Measurements from ENCODE around the gene HAUS3.
"Not testable (repeated sequence)": the region's sequence is repeated elsewhere in the genome, so short reads cannot be mapped to it uniquely, and the experiment has no call there.

The HAUS3 gene

GRCh38 chr4:2212831-2213230 is 29.1 kb downstream of the HAUS3 start:
- no peak for DNase-seq

- not testable (repeated sequence) for DNase-seq
These were observed 39.1 kb downstream of the HAUS3 start for GRCh38 chr4:2202789-2203188.

DNA sequence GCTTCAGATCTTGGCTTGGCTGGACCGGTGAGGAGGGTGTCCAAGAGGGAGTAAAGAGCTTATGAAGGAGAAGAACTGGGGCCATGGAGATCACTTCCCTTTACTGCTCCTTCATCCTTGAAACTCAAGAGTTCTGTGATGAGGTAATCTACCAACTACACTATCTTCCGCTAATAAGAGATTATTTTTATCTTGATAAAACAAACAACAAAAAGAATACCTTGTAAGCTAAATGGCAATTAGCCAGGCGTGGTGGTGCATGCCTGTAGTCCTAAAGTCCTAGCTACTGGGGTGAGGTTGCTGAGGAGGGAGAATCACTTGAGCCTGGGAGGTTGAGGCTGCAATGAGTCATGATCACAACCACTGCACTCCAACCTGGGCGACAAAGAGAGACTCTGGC is 47.4 kb downstream of the HAUS3 start:
- DNase-seq, result no peak

- no peak for DNase-seq
These were observed 48.6 kb downstream of the HAUS3 start for GRCh38 chr4:2193326-2193725.

GRCh38 chr4:2186865-2187172 is 55.1 kb downstream of the HAUS3 start:
- no peak for DNase-seq

GRCh38 chr4:2186133-2186864 is 55.6 kb downstream of the HAUS3 start:
- DNase-seq, result no peak

DNA sequence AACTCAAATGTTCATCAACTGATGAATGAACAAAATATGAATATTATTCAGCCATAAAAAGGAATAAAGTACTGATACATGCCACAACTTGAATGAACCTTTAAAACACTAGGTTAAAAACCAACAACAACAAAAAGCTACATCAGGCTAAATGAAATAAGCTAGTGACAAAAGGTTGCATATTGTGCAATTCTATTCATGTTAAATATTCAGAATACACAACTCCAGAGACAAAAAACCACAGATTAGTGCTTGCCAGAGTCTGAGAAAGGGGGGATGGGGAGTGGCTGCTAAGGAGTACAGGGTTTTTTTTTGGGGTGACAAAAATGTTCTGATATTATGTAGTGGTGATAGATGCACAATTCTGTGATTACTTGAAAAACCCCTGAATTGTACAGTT is 58.5 kb downstream of the HAUS3 start:
- DNase-seq, result no peak

DNA sequence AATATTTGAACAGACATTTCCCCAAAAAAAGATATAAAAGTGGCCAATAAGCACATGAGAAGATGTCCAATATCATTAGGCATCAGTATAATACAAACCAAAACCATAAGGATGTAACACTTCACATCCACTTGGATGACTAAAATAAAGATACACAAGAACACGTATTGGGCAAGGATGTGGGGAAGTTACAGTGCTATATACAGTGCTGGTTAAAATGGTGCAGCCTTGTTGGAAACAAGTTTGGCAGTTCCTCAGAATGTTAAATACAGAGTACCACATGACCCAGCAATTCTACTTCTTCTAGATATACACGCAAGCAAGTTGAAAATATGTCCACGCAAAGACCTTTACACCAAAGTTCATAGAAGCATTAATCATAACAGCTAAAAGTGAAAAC is 58.9 kb downstream of the HAUS3 start:
- peak; percentile 61 for DNase-seq

DNA sequence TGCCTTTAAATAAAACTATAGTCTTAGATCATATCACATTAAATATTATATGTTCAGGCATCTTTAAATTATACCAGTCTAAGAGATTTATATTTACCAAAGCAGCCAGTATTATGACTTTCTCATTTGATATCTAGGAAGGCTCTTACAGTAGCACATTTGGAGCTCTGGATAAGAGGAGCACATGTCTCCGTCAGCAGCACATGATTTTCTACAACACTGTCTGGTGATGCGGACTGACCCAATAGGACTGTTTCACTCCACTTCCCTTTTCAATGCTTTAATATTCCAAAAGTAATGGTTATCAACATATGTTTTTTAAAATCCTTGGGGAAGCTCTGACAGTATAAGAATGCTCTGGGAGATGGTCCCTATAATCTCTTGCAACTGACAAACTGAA is 61.5 kb downstream of the HAUS3 start:
- DNase-seq, result peak; percentile 15

DNA sequence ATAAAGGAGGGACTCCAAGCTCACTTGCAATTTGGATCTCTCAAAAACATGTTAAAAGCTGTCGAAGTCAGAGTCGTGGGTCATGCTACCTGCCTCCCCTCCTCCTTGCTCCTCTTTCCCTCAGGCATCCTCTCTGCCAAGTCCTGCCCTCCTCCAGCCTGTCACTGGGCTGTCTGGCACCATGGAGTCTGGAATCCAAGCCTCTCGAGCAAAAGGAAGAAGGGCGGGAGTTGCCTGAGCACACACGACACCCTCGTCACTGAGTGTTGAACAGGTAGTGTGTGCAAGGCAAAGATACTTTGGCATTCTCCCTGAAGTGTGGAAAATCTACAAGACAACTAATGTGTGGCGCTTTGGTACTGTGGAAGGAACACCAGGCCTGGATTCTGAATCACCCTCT is 62.2 kb downstream of the HAUS3 start:
- no peak for DNase-seq

DNA sequence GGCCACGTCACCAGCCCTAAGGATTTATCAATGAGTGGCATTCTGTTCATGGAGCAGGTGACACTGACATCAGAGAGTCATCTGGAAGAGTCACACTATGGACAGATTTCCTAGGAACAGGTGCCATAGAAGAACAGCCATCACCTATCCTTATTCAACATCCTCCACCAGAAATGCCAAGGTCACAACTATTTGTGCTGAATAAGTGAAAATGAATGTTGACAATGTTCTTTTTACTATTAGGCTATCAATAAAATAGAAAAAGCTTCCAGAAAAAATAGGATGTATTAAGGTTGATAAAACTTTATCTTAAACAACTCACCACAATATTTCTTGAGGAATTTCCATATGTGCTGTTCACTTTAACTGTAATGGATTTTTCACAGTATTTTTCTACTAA is 62.9 kb downstream of the HAUS3 start:
- no peak for DNase-seq

Data from inflammatory macrophage treated with lipopolysaccharide for 4 hours (primary cell).